Activated CD8-positive, alpha-beta memory T cell treated with anti-CD3 and anti-CD28 coated beads, Interleukin-2, amount 50 U/mL, for 4 hours (primary cell): ENCODE results near the gene CSF1.
"Not testable (repeated sequence)": the region's sequence is repeated elsewhere in the genome, so short reads cannot be mapped to it uniquely, and the experiment has no call there.

Source experiments
- DNase-seq: peaks from one replicate; pipeline ENCODE4 v3.0.0-alpha.2; 2020

CSF1 gene

GRCh38 chr1:109903376-109903930 is 7.2 kb upstream of the CSF1 start:
- DNase-seq = no peak

- no peak for DNase-seq
These were observed 6.4 kb upstream of the CSF1 start for GRCh38 chr1:109904105-109904817.

DNA sequence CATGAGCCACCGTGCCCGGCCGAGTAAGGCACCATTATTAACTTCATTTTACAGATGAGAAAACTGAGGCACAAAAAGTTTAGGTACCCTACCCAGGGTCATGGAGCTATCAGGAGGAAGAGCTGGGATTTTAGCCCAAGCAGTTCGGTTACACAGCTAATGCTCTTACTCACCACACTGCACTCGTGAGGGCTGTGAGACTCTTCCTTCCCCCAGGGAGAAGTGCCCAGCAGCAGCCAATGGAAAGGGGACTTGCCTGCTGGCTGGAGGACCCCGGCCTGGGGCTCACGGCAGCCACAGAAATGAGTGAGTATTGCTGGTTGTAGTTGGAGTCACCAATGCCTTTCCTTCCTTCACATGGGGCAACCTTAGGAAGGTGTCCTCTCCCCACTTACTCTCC is 5.2 kb upstream of the CSF1 start:
- DNase-seq = no peak

DNA sequence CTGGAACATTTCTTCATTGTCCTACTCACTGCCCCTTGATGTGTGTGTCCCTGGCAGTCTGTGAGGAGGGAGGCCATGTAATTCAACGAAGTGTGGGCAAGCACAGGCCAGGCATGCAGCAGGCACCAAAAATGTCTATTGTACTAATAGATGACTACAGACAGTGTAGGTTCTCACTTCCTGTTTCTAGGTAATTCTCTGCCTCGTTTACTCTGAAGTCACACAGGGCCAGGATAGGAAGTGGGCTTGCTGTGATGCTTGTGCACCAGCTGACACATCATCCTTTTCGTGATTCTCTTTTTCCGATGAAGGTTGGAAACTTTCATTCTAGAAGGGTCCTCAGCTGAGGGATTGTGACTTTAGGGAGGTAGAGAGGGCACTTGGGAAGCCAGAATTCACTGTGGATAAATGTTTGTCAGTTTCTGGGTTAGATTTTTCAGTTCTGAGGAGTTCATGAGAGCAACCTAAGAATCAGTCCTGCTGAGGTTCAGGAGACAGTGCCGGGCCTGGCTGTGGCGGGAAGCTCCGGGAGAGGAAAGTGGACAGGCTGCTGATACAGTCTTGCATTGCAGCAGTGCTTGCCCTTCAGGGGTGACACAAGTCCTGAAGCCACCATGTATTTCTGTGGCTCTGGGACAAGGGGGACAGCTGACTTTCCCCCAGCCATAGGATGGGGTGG is 4.3 kb upstream of the CSF1 start:
- DNase-seq = peak; percentile 55

- DNase-seq = no peak
These were observed 3.8 kb upstream of the CSF1 start for GRCh38 chr1:109906839-109907180.

GRCh38 chr1:109907190-109907774 is 3.4 kb upstream of the CSF1 start:
- DNase-seq = no peak

DNA sequence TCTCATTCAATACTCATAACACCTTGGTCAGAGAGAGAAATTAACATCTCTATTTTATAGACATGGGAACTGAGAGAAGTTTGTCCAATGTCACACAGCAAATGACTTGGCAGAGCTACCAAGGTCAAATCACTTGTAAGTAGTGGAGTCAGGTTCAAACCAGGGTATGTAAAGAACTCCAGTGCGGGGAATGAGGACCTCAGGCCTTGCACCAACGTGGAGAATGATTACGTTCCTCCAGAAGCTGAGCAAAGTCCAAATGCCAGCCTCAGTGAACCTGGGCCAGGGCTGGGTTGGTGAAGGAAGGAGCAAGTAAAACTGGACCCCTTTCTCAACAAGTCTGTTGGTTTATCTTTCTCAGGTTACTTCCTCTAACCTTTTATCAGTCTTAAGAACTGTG is 1.8 kb upstream of the CSF1 start:
- DNase-seq = no peak

DNA sequence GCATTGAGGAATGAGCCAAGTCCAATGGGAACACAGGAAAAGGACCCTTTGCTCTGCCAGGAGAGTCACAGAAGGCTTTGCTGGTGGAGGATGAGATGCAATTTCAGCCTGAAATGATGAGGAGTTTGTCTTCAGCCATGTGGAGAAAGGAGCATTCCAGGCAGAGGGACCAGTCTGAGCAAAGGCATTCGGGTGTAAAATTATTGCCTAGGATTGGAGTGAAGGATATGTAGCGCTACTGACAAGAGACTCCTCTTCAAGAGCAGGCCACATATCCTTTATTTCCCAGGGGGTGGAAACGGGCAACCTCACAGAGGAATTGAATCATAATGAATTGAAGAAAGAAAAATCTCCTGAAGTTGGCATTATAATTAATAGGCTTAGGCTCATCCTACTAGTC is 1.1 kb upstream of the CSF1 start:
- DNase-seq = no peak

DNA sequence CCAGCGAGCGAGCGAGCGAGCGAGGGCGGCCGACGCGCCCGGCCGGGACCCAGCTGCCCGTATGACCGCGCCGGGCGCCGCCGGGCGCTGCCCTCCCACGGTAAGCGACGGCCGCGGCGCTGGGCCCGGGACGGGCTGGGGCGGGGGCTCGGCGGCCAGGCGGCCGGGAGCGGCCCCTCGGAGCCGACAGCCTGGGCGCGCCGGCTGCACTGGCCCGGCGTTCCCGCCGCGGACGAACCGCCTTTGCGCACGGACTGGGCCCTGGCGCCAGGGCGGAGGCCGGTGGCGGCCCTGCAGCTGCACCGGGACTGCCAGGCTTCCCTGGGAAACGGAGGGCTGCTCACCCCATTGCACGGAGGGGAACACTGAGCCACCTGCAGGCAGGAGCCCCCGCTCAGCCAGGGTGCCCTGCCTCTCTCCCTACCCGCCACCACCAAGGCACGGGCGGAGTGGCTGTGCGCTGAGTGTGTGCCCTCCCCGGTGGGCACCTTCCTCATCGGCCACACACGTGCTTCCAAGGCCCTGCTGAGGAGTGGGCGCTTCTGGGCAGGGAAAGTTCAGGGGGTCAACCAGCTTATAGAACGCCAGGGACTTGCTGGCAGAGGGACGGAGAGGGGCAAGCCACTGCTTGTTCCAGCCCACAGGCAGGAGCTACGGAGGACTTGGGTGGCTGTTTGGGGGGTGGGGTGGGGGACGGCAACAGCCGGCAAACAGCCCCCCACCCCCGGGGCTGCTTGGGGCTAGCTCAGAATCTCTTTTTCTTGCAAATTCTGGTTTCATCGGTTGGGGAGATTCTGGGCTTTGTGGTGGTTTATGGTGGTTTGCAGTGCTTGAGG is 532 bp downstream of the CSF1 start:
- peak; percentile 40 for DNase-seq

DNA sequence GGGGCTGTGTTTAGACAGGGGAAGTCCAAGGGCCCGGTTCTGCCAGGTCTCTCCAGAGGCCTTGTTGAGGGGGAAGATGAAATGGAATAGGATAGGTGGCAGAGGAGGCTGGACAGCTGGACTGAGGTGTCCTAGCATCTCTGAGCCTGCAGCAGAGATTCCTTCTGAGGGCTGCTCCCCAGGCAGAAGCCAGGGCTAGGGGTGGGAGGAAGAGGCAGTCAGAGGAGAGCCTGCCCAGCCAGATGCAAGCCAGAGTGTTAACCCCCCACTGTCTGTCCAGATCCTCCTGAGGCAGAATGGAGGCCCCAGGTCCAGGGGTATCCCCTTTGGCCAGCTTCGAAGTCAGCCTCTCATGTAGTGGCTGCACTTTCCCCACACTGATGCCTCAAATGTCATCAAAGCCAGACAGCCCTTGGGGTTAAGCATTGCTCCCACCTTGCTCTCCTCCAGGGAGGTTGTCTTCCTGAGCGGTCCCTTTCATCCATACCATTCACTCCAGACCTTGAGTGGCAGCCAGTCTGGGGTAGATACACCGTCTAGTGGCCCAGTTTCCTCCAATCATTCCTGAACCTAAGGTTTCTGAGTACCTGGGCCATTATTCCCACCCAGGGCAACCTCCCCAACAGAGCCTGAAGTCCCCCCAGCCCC is 1.7 kb downstream of the CSF1 start:
- DNase-seq = no peak

GRCh38 chr1:109912873-109913272 is 2.2 kb downstream of the CSF1 start:
- DNase-seq = no peak

- DNase-seq = no peak
These were observed 2.8 kb downstream of the CSF1 start for GRCh38 chr1:109913360-109913879.

DNA sequence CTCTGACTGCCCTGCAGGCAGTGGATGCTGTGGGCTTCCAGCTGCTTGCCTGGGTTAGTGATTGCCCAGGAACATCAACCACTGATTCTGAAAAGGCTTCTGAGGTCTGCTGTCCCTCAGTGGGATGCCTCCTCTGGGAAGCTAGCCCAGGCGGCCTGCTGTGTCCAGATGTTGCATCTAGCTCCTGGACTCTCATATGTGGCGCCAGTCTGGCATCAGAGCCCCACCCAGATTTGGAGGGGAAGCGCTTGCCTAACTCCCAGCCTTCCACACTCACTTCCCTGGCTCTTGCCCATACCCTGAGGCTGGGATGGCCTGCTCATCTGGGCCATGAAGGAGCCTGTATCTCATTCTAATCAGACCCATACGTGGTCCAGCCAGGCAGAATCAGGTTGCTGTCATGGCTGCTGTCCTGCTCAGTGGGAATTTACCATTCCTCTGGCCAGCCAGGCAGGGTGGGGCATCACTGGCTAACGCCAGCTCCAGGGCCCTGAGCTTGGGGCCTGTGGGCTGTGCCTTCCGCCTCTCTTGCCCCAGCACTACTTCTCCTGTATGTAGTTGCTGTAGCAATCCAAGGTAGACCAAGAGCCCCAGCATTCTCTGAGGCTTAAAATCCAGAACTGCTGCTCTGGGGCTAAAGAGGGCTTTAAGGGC is 4.1 kb downstream of the CSF1 start:
- DNase-seq = no peak

- no peak for DNase-seq
These were observed 6.6 kb downstream of the CSF1 start for GRCh38 chr1:109917051-109917767.

DNA sequence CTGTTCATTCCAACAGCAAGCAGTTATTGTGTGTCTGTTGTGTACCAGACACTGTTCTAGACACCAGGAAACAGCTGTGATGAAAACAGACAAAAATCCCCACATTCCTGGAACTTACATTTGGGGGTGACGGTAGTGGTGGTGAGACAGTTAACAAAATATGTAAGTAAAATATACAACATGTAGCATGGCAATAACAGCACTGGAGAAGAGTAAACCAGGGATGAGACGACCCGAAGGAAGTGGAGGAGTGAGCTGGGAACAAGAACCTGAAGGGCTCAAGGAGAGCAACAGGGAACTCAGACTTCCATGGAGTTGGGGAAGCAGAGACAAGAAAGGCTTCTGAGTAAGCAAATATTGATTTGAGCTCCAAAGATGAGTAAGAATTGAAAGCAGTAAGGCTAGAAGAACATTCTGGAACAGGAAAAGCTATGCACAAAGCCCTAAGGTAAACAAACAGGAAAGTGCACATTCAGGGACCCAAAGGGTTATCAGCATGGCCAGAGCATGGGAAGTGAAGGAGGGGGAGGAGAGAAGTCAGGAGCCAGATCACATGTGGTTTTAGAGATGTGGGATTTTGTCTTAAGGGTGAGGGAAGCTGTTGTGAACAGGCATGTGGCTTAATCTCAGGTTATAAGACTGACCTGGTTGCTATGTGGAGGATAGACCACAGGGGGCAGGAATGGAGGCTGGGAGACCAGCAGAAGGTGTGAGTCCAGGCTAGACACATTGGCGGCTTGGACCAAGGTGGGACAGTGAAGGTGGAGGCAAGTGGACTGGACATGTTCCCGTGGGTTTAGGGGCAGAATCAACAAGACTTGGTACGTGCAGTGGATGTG is 7.3 kb downstream of the CSF1 start:
- no peak for DNase-seq

DNA sequence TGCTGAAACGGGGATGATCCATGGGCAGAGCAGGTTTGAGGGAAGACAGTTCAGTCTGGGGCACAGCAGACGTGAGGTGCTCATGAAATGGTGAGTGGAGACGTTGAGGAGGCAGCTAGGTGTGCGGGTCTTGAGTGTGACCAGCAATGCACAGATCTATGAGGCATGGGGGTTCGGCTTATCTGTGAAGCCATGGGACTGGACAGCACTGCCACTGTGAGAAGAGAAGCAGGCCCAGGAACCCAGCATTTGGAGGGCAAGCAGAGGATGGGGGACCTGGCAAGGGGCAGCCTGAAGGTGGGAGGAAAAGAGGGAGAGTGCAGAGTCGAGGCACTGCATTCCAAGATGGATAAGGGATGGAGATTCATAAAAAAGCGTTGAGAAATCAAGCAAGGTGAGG is 8.0 kb downstream of the CSF1 start:
- no peak for DNase-seq

- no peak for DNase-seq
These were observed 8.7 kb downstream of the CSF1 start for GRCh38 chr1:109919303-109919702.

DNA sequence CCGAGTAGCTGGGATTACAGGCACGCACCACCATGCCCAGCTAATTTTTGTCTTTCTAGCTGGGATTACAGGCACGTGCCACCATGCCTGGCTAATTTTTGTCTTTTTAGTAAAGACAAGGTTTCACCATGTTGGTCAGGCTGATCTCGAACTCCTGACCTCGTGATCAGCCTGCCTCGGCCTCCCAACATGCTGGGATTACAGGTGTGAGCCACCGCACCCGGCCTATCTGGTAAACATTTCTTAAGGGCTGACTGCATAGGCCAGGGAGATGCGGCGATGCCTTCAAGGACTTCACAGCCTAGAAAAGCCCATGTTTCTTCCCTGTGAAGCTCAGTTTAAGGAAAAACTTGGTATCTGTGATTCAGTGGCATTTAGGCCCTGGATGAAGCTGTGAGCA is 9.7 kb downstream of the CSF1 start:
- DNase-seq = not testable (repeated sequence)

- no peak for DNase-seq
These were observed 11.7 kb downstream of the CSF1 start for GRCh38 chr1:109922326-109922725.
